ENCODE results near the gene TMC7. TPM values are rescaled to one million over a fixed set of nuclear protein-coding genes. Genes with fewer than 3 reads are reported as not detected.

The TMC7 gene
- total RNA-seq, 1 donor: not detected

DNA sequence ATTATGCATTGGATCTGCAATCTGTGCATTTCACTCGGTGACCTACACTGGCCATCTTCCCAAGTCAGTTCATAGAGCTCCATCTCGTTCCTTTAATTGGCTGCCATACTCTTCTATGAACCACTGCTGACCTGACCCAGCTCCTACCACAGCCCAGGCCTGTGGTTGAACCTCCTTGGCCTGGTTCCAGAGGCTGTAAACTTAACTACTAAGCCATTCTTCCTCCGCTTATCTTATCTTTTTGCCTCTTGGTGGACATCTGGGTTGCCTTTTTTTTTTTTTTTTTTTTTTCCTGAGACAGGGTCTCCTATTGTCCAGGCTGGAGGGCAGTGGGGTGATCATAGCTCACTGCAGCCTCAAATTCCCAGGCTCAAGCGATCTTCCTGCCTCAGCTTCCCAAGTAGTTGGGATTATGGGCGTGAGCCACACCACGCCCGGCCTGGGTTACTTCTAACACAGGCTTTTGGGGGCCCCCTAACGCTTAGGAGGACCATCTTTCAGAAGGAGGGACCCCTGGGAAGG is 102.0 kb downstream of the TMC7 start:
- H3K27me3 ChIP-seq (ENCODE audit: insufficient read depth, low read length): peaks cover 14% of the 10 kb centered on the region
- peaks cover 12% of the 10 kb centered on the region for H3K4me1 ChIP-seq (ENCODE audit: insufficient read depth, low read length)
- no peak overlapping the region for H3K4me3 ChIP-seq (ENCODE audit: low read length)
- H3K9me3 ChIP-seq (ENCODE audit: low read depth, low read length): no peaks in the 10 kb centered on the region

DNA sequence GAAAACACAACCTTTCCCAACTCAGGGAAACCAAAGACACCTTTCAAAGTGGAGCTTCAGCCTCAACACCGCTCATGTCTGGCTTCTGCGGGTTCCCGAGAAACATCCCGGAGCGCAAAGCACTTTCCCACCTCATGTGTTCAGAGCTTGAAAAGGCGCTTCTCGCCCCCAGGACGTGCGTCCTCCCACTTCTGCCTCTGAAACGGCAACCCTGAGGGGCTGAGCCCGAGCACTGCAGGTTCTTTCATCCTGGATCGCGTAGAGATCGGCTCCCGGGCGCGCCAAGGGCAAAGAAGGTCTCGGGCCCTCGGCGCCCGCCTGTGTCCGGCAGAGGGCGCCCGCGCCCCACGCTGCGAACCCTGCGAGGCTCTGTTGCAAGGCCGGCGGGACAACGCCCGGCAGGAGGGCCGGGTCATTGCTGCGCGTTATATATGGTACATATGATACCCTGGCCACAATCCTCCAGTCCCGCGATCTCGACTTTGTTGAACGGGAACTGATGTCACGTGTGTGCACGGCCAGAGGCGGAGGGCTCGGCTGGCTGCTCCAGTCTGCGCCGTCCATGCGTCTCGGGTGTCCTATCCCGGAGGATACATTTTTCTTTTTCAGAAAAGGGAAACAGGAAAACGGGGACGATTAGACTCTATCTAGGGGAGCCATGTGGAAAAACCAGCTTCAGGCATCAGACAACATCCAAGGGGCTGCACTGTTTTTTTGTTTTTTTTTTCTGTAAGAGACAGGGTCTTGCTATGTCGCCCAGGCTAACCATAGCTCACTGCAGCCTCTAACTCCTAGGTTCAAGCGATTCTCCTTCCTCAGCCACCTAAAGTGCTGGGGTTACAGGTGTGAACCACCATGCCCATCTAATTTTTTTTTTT is 102.8 kb downstream of the TMC7 start:
- H3K9me3 ChIP-seq (ENCODE audit: low read depth, low read length): no peaks in the 10 kb centered on the region
- peaks cover 14% of the 10 kb centered on the region for H3K27me3 ChIP-seq (ENCODE audit: insufficient read depth, low read length)
- peaks cover 12% of the 10 kb centered on the region for H3K4me1 ChIP-seq (ENCODE audit: insufficient read depth, low read length)
- H3K4me3 ChIP-seq (ENCODE audit: low read length): no peak overlapping the region

DNA sequence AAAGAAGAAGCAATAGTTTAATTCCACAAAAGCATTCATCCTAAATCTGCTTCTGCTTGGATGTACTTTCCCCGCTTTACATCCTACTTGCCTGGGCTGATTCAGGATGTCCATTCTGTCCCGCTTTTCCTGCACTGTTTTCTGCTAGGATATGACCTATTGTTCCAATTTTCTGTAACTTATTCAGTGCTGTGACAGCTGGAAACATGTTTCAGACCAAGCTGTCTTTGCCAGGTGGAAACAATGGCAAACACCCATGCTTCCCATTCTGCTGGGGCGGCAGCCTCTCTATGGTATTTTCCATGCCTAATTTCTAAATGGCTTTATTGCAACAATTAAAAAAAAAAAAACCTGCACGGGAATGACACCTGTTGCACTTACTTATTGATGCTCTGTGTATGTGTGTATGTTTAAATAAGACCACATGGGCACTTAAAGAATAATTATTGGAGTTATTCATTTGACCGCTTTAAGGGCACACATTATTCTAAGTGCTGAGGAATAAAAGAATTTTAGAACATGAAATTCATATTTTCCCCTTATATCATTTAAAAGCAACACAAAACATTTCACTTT is 104.7 kb downstream of the TMC7 start:
- no peak overlapping the region for H3K4me3 ChIP-seq (ENCODE audit: low read length)
- no peaks in the 10 kb centered on the region for H3K9me3 ChIP-seq (ENCODE audit: low read depth, low read length)
- peaks cover 14% of the 10 kb centered on the region for H3K27me3 ChIP-seq (ENCODE audit: insufficient read depth, low read length)
- H3K4me1 ChIP-seq (ENCODE audit: insufficient read depth, low read length): peaks cover 12% of the 10 kb centered on the region

DNA sequence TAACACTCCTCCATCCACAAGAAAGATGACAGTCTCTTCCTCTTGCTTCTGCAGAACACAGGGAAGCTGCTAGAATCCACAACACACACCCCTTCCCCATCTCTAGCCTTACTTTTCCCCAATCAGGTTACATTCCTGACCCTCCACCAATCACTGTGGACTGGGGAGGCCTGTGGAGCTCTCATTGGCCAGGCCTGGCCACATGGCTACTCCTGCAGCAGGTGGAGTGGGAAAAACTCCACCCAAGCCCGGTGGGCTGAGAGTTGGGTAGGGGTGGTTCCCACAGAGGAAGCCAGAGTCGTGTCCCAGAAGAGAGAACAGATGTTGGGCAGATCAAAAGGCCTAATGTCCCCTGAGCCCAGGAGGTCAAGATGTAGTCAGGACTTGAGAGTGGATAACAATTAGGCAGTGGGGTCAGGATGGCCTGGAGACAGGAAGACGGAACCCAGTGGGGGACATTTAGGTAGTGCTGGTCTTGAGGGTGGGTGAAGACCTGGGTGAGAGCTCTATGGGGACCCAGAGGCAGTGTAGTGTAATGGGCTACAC is 105.7 kb downstream of the TMC7 start:
- no peak overlapping the region for H3K4me3 ChIP-seq (ENCODE audit: low read length)
- H3K9me3 ChIP-seq (ENCODE audit: low read depth, low read length): no peaks in the 10 kb centered on the region
- H3K27me3 ChIP-seq (ENCODE audit: insufficient read depth, low read length): peaks cover 14% of the 10 kb centered on the region
- peaks cover 12% of the 10 kb centered on the region for H3K4me1 ChIP-seq (ENCODE audit: insufficient read depth, low read length)

DNA sequence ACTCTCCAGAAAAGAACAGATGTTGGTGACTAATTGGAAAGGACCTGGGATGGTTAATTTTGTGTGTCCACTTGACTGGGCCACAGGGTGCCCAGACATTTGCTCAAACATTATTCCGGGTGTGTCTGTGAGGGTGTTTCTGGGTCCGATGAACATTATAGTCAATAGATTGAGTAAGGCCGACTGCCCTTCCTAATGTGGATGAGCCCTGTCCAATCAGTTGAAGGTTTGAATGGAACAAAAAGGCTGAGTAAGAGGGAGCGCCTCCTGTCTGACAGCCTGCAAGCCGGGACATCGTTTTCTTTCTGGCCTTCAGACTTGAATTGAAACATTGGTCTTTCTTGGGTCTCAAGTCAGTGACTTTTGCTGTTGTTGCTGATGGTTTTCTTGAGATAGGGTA is 107.2 kb downstream of the TMC7 start:
- Histone ChIP-seq H3K27me3 (ENCODE audit: insufficient read depth, low read length) (peaks cover 4% of the 10 kb centered on the region), H3K4me1 (ENCODE audit: insufficient read depth, low read length) (peaks cover 11% of the 10 kb centered on the region), H3K9me3 (ENCODE audit: low read depth, low read length) (no peaks in the 10 kb centered on the region), H3K4me3 (ENCODE audit: low read length) (no peak overlapping the region)

DNA sequence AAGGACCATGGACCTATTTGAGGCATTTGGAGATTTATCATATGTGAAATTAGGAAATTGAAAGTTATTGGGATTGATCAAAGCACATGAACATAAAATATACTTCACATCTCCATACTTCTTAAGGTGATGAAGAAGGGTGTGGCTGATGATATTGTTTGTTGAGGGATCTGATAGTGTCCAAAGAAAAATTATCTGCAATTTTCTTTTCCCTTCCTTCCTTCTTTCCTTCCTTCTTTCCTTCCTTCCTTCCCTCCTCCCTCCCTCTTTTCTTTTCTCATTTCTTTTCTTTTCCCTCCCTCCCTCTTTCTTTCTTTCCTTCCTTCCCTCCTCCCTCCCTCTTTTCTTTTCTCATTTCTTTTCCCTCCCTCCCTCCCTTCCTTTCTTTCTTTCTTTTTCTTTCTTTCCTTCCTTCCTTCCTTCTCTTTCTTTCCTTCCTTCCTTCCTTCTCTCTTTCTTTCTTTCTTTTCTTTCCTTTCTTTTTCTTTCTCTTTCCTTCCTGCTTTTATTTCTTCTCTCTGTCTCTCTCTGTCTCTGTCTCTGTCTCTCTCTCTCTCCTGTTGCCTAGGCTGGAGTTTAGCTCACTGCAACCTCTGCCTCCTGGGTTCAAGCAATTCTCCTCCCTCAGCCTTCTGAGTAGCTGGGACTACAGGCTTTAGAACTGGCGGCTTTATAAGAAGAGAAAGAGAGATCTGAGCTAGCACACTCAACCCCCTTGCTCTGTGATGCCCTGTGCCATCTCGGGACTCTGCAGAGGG is 109.1 kb downstream of the TMC7 start:
- Histone ChIP-seq H3K4me1 (ENCODE audit: insufficient read depth, low read length) (no peaks in the 10 kb centered on the region), H3K27me3 (ENCODE audit: insufficient read depth, low read length) (no peaks in the 10 kb centered on the region), H3K4me3 (ENCODE audit: low read length) (no peak overlapping the region), H3K9me3 (ENCODE audit: low read depth, low read length) (no peaks in the 10 kb centered on the region)

DNA sequence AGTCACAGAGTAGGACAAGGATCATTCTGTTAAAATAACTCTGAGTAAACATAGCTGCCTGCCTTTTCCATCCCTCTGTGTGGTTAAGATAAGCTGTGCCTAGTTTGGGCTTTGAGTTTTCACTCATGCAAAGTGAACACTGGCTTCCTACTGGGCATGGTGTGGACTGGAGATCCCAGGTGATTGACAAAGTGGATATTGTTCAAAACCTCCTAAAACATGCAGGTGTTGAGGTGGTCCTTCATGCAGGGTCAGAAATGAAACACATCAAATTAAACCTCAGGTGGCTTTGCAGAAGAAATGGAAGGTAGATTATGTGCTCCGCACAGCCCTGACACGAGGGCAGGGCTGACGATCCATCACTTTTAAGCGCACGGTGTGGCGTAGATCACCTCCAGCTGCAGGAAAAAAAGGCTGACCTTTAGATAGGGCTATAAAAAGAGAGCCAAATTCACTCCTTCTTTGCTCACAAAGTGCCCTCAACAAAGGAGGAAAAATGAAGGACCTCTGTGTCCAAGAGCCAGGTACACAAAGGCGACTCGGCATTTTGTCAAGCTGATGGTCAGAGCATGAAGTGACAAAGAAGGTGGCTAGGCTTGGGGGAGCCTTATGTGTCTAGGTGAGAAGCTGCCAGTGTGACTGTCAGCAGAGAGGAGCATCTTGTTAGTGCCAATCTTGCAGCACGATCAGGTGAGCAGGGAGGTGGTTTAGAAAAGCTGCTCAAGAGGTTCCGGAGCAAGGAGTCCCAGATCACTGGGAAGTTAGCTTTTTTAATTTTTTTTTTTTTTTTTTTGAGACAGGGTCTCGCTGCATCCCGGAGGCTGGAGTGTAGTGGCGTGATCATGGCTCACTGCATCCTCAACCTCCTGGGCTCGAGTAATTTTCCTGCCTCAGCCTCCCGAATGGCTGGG is 110.2 kb downstream of the TMC7 start:
- Histone ChIP-seq H3K27me3 (ENCODE audit: insufficient read depth, low read length) (no peaks in the 10 kb centered on the region), H3K4me3 (ENCODE audit: low read length) (no peak overlapping the region), H3K9me3 (ENCODE audit: low read depth, low read length) (no peaks in the 10 kb centered on the region), H3K4me1 (ENCODE audit: insufficient read depth, low read length) (no peaks in the 10 kb centered on the region)

DNA sequence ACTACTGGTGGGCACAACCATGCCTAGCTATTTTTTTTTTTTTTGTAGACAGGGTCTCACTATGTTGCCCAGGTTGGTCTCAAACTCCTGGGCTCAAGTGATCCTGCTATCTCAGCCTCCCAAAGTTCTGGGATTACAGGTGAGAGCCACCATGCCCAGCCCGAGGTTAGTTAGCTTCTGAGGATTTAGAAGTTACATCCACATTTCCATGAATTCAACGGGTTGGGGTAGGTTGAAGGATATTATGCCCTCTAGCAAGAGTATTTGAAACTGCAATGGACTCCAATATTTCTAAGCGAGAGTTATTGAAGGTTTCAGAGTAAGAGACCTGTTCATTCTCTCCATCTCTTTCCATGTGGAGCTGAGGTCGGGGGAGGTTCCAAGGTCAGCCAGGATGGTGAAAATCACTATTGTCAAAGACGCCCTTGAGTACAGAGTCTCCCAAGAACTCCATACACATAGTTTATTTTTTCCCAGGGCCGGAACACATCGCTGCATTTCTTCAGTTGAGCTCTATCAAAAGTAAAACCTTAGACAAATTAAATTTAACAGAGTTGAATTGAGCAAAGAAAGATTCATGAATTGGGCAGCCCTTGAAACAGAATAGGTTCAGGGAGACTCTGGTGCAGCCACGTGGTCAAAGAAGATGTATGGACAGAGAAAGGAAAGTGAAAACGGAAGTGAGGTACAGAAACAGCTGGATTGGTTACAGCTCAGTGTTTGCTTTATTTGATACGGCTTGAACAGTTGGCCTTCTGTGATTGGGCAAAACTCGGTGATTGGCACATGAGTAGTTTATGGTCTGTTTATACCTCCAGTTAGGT is 111.0 kb downstream of the TMC7 start:
- no peaks in the 10 kb centered on the region for H3K4me1 ChIP-seq (ENCODE audit: insufficient read depth, low read length)
- no peaks in the 10 kb centered on the region for H3K9me3 ChIP-seq (ENCODE audit: low read depth, low read length)
- no peaks in the 10 kb centered on the region for H3K27me3 ChIP-seq (ENCODE audit: insufficient read depth, low read length)
- no peak overlapping the region for H3K4me3 ChIP-seq (ENCODE audit: low read length)

DNA sequence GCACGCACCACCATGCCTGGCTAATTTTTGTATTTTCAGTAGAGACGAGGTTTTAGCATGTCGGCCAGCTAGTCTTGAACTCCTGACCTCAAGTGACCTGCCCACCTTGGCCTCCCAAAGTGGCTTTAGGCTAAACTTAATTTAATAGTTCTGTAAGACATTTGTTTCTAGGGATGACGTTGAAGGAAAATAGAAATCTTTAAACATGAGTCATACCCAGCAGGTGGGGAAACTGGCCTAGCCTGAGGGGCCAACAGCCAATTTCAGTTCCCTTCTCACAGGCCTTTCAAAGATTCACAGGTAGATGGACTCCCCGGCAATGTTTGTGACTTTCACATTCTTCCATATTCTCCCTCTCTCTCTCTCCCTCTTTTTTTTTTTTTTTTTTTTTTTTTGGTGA is 111.9 kb downstream of the TMC7 start:
- Histone ChIP-seq H3K4me3 (ENCODE audit: low read length) (no peak overlapping the region), H3K27me3 (ENCODE audit: insufficient read depth, low read length) (no peaks in the 10 kb centered on the region), H3K9me3 (ENCODE audit: low read depth, low read length) (no peaks in the 10 kb centered on the region), H3K4me1 (ENCODE audit: insufficient read depth, low read length) (no peaks in the 10 kb centered on the region)

DNA sequence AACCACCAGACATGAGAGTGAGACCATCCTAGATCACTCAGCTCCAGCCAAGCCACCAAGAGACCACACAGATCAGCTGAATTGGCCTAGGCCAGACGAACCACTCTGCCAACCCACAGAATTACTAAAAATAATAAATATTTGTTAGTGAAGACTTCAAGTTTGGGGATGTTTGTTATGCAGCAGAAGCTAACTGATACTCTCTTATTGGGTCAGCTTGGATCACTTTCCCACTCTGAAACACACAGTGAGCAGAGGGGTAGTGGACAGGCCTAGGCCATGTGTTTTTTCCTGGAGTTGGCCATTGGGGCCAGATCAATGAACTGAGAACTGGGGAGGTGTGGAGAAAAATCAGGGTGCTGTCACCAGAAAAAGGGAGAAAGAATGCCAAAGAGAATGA is 114.4 kb downstream of the TMC7 start:
- H3K4me3 ChIP-seq (ENCODE audit: low read length): no peak overlapping the region
- no peaks in the 10 kb centered on the region for H3K27me3 ChIP-seq (ENCODE audit: insufficient read depth, low read length)
- H3K9me3 ChIP-seq (ENCODE audit: low read depth, low read length): no peaks in the 10 kb centered on the region
- no peaks in the 10 kb centered on the region for H3K4me1 ChIP-seq (ENCODE audit: insufficient read depth, low read length)

DNA sequence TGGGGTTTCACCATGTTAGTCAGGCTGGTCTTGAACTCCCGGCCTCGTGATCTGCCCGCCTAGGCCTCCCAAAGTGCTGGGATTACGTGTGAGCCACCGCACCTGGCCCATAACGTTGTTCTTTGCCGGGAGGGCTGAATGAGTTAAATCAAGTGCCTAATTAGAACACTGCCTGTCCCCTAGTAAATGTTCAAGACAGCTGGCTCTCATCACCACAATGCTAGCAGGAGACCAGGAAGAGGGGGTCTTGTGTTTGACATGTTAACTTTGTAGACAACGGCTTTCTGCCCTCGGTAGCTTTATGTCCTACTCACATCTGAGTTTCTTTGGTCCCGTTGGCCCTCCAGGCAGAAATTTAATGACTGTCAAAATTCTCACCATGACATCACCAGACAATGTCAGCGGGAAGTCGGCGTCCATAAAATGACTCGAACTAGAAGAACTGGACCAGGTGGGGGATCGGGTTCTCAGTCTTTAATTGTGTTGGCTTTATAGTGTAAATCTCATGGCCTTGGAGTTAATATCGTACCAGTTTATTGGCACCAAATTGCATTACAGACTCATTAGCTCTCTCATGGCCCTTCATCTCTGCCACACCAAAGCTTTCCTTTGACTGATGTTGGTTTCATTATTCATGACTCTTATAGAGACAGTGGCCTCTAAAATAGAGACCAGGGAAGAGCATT is 118.6 kb downstream of the TMC7 start:
- H3K4me1 ChIP-seq (ENCODE audit: insufficient read depth, low read length): peaks cover 18% of the 10 kb centered on the region
- no peaks in the 10 kb centered on the region for H3K27me3 ChIP-seq (ENCODE audit: insufficient read depth, low read length)
- no peak overlapping the region for H3K4me3 ChIP-seq (ENCODE audit: low read length)
- no peaks in the 10 kb centered on the region for H3K9me3 ChIP-seq (ENCODE audit: low read depth, low read length)

DNA sequence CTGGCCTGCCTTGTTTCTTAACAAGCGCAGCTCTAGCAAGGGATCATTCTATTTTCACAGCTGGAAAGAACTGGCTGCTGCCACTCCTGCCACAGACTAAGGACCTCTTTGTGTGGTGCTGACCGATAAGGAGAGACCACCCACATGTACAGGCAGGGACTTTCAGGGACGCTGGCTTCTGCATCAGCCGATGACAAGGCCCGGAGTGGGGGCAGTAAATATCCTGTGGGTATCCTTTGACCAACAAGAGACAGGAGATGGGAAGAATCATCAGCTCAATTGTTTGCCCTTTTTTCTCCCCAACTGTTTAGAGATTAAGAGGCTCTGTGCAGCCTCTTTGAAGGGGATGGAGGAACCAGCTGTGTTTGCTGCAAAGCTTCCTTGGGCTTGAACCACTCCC is 120.9 kb downstream of the TMC7 start:
- no peak overlapping the region for H3K4me3 ChIP-seq (ENCODE audit: low read length)
- no peaks in the 10 kb centered on the region for H3K27me3 ChIP-seq (ENCODE audit: insufficient read depth, low read length)
- H3K4me1 ChIP-seq (ENCODE audit: insufficient read depth, low read length): peaks cover 27% of the 10 kb centered on the region
- H3K9me3 ChIP-seq (ENCODE audit: low read depth, low read length): no peaks in the 10 kb centered on the region

DNA sequence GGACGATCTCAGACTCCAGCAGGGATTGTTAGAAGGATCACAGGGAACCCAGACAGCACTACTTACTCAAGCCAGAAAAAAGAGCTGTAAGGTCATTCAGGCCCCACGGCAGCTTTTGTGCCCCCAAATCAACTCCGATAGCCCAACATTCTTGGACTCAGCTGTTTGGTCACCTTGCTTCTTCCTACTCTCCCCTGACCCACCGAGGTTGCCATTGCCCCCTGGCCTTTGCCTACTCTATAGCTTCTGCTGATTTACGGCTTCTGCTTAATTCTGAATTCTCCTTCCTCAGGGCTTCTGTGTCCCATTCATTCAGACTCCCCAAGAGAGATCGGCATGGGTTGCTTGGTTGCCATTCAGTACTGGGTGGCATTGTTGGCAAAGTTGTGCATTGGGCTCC is 121.4 kb downstream of the TMC7 start:
- no peaks in the 10 kb centered on the region for H3K27me3 ChIP-seq (ENCODE audit: insufficient read depth, low read length)
- H3K9me3 ChIP-seq (ENCODE audit: low read depth, low read length): no peaks in the 10 kb centered on the region
- H3K4me3 ChIP-seq (ENCODE audit: low read length): no peak overlapping the region

More for the DNA sequence above, 121.4 kb downstream of the TMC7 start:
- peaks cover 27% of the 10 kb centered on the region for H3K4me1 ChIP-seq (ENCODE audit: insufficient read depth, low read length)
